22Rv1 (cell line): ENCODE results near the gene SEPTIN1.

Experiments
- ZFX ChIP-seq: fragments of 450-650 bp; IDR thresholded peaks from 2 replicates; pipeline ENCODE4 v1.6.1; 2017; ENCODE audit warnings: antibody characterized with exemption, borderline replicate concordance
- TF ChIP-seq, protein P1 (sequence below): fragments of 450-650 bp; IDR thresholded peaks from 2 replicates; pipeline ENCODE4 v1.5.1; 2017; ENCODE audit warnings: mild to moderate bottlenecking

DNA sequence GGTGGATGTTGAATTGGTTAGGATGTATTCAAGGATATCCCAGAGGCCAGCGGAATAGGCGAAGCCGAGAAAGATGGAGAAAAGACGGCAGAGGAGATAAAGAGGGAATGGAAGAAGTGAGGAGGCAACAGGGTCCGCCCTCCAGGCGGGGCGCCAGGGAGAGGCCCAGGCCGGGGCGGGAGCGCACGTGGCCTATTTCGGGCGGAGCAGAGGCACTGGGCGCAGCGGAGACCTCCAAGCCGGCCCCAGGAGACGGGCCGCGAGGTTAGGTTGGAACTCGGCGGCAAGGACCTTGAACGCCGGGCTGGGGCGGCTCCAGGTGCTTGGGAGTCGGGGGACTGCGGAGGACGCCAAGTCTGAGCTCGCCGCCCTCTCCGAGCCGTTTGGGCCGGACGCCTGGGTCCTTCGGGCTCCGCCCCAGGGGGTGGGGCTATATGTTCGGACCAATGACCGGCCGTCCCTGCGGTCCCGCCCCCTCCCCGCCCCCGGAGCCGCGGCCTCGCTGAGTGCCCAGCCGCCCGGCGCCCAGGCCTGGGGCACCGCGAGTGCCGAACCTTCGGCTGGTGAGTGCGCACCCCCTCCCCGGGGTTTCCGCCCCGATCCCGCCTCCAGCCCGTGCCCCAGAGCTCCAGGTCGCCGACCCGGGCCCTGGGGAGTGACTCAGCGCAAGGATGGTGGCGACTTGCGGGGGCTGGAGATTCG, 24.9 kb upstream of the SEPTIN1 start, which contains the start of gene ZNF771:
- TF ChIP-seq, protein P1, sequence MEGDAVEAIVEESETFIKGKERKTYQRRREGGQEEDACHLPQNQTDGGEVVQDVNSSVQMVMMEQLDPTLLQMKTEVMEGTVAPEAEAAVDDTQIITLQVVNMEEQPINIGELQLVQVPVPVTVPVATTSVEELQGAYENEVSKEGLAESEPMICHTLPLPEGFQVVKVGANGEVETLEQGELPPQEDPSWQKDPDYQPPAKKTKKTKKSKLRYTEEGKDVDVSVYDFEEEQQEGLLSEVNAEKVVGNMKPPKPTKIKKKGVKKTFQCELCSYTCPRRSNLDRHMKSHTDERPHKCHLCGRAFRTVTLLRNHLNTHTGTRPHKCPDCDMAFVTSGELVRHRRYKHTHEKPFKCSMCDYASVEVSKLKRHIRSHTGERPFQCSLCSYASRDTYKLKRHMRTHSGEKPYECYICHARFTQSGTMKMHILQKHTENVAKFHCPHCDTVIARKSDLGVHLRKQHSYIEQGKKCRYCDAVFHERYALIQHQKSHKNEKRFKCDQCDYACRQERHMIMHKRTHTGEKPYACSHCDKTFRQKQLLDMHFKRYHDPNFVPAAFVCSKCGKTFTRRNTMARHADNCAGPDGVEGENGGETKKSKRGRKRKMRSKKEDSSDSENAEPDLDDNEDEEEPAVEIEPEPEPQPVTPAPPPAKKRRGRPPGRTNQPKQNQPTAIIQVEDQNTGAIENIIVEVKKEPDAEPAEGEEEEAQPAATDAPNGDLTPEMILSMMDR, result no peak
- no peak for TF ChIP-seq ZFX
